GM19397 (cell line): ENCODE results near the gene TCAP.

Source experiments
- ATAC-seq: cut with Tn5 transposase; IDR thresholded peaks from one replicate; pipeline ENCODE4 v1.9.1; 2021; ENCODE audit warnings: mild to moderate bottlenecking, moderate library complexity; ENCODE audit not compliant: unreplicated experiment

TCAP gene

GRCh38 chr17:39666231-39666600 is 1.1 kb downstream of the TCAP start:
- no peak for ATAC-seq

DNA sequence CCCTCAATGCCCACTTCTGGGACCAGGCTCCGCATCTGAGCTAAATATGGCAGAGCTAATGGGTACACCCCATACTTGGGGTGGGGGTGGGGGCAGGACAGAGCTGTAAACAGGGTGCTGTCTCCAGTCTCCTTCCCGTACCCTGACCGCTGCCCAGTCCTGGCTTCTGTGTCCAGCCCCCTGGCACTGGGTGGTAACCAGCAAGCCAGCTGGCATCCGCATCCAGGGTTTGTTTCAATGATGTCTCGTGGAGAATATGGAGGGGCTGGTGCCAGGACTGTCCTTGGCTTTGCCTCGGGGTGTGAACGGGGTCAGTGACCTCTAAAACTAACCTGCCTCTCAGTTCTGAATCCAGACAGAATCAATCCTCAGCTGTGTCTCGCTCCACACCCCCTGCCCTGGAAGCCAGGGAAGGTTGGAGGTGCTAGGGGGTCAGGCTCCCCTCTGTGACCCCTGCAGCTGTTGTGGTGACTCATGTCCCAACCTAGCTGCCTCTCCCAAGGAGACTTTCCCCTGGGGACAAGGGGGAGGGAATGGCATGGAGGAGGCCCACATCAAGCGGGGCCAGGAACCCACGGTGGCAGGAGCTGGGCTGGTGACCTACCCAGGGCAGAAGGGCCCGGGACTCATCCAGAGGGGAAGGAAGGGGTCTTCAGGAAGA is 1.6 kb downstream of the TCAP start:
- ATAC-seq = no peak

GRCh38 chr17:39667262-39667944 is 2.3 kb downstream of the TCAP start:
- no peak for ATAC-seq

DNA sequence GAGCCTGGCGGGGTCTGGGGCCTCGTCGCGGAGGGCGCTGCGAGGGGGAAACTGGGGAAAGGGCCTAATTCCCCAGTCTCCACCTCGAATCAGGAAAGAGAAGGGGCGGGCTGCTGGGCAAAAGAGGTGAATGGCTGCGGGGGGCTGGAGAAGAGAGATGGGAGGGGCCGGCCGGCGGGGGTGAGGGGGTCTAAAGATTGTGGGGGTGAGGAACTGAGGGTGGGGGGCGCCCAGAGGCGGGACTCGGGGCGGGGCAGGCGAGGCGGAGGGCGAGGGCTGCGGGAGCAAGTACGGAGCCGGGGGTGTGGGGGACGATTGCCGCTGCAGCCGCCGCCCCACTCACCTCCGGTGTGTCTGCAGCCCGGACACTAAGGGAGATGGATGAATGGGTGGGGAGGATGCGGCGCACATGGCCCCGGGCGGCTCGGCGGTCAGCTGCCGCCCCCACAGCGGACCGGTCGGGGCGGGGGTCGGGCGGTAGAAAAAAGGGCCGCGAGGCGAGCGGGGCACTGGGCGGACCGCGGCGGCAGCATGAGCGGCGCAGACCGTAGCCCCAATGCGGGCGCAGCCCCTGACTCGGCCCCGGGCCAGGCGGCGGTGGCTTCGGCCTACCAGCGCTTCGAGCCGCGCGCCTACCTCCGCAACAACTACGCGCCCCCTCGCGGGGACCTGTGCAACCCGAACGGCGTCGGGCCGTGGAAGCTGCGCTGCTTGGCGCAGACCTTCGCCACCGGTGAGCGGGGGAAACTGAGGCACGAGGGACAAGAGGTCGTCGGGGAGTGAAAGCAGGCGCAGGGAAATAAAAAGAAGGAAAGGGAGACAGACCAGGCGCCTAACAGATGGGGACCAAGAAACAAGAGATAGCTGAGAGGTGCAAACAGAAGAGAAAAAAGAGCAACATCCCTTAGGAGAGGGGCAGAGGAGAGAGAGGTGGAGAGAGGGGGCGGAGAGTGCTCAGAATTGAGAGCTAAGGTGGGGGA is 3.1 kb downstream of the TCAP start, which contains the start of gene PNMT:
PNMT (plus strand) TSS at position 509 of the 980 bp plus-strand sequence; CDS start at position 532, 23 bp downstream.
- no peak for ATAC-seq

DNA sequence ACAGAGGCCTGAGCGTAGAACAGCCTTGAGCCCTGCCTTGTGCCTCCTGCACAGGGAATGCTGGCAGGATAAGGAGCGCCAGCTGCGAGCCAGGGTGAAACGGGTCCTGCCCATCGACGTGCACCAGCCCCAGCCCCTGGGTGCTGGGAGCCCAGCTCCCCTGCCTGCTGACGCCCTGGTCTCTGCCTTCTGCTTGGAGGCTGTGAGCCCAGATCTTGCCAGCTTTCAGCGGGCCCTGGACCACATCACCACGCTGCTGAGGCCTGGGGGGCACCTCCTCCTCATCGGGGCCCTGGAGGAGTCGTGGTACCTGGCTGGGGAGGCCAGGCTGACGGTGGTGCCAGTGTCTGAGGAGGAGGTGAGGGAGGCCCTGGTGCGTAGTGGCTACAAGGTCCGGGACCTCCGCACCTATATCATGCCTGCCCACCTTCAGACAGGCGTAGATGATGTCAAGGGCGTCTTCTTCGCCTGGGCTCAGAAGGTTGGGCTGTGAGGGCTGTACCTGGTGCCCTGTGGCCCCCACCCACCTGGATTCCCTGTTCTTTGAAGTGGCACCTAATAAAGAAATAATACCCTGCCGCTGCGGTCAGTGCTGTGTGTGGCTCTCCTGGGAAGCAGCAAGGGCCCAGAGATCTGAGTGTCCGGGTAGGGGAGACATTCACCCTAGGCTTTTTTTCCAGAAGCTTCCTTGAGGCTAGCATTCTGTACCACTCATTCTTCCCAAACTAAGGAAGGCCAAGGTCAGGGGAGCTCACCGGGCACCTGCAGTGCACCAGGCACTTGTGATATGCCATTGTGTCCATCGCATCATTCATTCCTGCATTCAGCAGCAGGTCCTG is 5.0 kb downstream of the TCAP start:
- ATAC-seq = no peak

- no peak for ATAC-seq
Observed at GRCh38 chr17:39670746-39671145, 5.6 kb downstream of the TCAP start.

DNA sequence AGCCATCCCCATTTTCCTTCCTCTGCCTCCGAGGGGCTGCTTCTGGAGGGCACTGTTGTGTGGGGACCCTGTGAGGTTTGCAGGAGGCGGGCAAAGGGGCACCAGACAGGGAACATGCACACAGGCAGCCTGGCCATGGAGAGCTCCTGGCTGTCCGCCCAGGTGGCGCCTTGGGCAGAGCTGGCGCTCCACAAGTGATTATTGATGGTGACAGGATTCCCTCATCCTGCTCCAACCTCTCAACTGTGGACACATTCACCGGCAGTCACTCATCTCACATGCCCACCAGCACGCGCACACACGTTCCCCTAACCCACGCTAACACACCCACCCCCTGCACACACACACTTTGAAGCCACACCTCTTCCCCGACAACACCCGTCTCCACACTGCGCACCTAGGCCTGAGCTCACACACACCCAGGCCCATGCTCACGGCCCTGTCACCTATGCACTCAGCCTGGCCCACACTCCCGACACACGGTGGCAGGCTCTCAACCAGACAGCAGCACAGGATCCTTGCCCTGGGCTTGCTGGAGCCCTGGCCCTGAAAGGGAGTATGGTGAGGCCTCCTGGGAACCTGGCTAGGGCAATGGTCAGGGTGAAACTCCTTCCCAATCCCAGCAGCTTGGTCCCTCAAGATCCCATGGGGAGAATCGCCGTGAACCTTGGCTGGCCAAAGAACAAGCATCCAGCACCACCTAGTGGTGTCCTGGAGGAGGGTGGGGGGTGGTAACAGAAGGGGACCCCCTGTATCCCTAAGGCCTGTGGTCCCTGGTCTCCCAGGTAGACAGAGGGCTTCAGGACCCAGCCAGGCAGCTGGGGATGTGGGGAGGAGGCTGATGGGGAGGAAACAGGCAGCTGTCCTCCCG is 6.7 kb downstream of the TCAP start:
- ATAC-seq = no peak

DNA sequence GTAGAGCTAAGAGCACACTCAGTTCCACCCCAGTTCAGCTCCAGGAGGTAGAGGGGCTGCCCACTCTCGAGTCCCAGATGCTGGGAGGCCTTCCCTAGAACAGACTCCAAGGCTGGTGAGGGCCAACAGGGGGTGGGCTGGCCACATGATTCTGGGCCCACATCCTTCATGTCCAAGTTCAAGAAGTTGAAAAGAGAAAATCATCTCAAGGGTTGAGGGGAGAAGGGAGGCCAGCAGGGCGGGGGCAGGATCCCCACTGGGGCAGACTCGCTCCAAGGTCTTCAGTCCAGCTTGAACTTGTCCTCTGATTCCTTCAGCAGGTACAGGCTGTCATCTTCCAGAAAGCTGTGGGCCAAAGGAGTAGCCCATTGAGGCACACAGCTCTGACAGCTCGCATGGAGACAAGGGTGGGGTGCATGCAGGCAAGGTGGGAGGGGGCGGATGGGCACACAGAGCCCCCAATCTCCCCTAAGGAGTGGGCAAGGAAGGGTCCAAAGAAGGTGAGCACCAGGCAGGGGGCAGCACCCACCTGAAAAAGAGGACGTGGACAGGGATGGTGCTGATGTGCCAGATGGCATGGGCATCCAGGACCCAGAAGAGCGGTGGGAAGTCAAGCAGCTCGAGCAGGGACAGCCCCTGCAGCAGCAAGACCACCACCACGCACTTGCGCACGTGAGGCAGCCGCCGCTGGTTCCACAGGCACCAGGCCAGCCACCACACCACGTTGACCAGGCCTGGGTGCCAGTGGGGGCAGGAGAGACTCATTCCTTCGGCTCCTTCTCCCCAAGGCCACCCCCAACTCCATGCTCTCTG is 7.6 kb downstream of the TCAP start:
- ATAC-seq = no peak

DNA sequence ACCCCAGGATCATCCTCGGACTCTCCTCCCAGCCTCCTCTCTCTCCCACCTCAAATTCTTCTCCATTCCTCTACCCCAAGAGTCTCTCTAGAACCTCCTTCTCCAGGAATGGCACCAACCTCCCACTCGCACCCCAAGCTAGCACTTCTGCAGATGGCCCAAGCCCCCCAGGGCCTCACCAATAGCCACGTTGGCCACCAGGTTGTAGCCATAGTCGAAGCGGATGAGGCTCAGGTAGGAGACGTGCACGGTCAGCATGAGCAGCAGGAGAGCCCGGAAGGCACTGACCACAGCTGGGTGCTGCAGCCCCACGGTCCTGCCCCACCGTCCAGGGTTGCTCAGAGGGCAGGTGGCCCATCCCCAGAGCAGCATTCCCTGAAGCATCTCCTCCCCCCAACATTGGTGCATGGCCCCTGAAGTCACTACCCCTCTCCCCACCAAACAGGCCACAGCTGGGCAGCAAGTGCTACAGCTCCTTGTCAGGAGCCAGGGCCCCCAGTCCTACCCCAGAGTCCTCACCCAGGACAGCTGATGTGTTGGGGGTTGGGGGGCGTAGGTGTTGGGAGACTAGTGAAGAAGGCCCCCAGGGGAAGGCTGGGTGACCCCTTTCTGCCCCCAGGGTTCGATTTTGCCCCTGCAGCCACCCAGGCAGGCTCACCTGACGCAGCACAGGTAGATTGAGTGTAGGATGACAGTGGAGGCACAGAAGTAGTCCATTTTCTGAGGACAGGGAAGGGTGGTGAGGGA is 8.4 kb downstream of the TCAP start:
- ATAC-seq = no peak

DNA sequence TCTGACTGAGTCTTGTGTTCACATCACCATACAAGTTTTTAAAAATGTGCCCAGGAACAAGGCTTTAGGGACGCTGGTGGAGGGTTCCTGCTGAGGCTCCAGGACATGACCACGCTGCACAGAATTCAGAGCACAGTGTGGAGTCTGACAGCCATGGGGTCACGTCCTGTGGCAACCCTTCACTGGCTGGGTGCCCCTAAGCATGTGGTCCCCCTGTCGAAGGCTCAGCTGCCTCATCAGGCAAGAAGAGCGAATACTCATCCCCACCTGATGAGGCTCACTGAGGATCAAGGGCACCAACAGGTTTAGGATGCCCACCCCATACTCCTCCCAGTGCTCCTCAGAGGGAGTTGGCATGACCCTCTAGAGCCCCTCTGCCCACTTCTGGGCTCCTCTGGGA is 9.0 kb downstream of the TCAP start:
- no peak for ATAC-seq

- no peak for ATAC-seq
Observed at GRCh38 chr17:39674702-39675389, 9.7 kb downstream of the TCAP start.

DNA sequence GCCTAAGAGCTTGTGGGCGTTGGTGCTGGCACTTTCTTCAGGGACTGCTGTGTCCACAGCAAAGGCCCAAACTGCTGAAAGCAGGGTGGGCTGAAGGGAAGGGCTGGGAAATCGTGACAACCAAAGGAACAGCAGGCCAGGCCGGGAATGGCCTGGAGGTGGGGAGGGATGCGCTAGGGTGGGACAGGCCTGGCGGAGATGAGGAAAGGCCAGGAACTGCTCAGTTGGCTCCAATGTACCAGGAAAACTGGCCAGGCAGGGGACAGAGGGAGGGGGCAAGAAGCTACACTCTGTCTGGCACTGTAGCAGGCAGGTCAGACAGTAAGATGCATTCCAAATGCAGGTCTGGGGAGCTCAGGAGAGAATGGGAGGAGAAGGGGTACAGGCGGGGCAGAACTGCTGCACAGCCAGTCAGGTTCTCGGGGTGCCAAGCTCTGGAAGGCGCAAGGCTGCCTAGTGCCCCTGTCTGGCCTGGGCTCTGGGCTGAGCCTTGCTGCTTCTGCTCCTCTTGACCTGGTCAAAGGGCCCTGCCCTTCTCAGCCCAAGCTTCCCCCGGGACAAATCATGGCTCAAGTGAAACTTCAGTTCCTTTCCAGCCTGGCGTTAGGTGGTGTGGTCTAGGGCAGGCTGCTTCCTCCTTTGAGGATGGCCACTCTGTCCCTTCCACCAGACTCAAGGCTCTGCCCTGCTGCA is 10.4 kb downstream of the TCAP start:
- no peak for ATAC-seq

GRCh38 chr17:39676198-39676819 is 11.2 kb downstream of the TCAP start:
- ATAC-seq = no peak

DNA sequence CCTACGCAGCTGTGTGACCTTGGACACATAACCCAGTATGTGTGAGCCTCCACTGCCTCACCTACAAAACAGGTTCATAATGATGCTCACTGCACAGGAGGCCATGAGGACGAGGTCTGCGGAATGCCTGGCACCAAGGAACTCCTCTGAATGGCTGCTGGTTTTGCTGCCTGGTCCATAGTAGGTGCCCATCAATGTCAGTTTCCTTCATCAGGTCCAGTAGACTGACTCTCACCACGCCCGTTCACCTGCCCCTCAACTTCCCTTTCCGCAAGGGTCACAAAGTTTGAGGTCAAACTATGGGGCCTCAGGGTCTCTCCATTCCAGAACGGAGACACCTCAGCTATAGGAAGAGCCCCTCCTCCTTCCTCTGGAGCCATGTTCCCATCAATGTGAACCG is 11.9 kb downstream of the TCAP start:
- no peak for ATAC-seq

DNA sequence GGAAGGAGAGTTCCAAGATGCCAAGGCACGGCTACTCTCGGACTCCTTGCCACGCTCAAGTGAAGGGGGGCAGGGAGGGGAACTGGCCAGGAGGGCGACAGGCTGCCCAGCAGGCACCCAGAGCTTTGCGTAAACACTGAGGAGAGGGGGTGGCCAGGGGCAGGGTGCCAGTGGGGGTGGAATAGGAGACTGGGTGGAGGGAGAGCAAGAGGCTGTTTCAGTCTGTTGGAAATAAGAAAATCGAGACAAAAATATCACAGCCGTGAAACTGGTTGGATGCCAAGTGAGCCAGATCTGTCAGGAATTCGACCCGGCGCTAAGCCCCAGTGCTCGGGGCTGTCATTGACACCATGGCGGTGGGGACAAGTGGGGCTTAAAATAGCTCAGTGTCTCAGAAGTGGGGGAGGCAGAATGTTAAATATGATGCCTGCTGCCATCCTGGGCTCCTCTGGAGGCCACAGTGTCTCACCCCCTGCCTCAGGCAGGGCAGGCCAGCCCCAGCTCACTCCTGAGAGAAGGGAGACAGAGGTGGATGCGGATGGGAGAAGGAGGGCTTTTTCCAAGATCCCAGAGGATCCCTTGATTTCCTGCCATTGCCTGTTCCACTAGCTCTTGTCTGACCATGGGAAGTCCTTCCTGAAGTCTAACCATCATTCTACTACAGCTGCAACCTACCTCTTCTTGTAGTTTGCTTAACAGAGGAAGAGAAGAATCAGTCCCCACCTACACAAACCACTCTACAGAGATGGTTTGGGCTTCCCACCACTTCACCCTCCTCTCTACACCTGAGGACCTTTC is 12.6 kb downstream of the TCAP start:
- ATAC-seq = no peak
